ENCODE measurements around the gene KMT2D.

KMT2D gene

DNA sequence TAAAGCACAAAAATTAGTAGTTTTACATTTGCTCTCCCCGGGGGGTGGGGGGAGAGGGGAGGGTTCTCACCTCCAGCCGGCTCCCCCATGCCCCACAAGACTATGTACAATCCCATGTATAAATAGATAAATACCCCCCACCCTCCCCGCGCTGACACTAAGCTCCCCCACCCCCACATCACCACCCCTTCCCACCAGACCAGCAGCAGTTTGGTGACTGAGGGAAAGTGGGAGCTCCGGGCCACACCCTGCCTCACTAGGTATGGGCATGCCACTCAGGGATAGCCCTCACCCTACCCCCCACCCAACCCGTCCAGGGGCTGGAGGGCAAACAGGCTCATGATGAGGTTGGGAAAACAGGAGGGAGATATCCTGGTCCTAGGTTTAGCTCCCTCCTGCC is 40.2 kb downstream of the KMT2D start:
- no peak for FAIRE-seq
- DNase-seq (ENCODE audit: low spot score) = no peak

DNA sequence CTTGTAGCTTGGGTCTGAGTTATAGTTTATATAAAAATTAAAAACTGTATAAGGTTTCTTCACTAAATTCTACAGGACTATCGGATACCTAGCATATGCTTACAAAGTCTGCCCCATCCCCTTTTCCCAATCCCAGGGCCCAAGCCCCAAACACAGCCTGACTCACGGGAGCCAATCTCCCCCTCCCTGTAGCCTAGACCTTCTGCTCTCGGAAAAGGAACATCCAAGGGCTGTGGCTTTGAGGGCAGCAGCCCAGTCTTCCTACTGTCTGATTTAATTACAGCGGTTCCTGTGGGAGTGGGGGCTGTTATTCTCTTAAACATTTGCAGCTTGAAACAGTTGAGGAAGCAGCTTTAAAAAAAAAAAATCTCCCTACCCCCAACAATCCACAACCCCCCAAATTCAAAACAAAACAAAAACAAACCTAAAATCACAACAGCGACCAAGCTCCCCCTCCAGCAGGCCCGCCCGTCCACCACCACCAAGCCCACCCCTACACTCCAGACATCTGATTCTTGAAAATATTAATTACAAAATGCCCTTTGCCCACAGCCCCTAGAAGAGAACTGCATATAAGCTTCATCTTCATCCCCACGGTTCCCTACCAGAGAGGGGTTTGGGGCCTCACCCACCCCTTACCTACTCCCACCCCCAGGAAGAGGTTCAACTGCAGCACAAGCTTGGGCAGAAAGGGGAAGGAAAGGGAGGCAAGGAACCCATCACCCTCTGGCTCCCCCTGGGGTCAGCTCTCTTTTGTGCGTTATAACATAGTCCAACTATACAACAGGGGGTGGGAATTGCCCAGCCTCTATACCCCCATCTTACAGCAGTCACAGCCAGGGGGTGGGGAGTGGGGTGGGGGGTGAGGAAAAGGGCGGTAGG is 40.9 kb downstream of the KMT2D start:
- no peak for FAIRE-seq
- DNase-seq (ENCODE audit: low spot score) = peak; percentile 23

DNA sequence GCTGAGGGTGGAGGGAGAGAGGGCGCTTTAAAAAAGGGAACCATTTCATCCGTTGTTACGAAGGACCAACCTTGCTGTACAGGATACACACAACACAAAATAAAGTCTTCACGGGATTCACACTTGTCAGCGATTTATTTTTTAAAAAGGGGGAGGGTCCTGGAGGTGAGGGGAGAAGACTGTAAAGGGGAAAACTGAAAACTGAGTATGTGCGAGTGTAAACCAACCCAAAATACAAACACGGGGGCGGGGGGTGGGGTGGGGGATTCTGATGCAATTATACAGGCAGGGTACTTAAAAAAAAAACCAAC is 41.5 kb downstream of the KMT2D start:
- DNase-seq (ENCODE audit: low spot score) (no peak), FAIRE-seq (no peak)

DNA sequence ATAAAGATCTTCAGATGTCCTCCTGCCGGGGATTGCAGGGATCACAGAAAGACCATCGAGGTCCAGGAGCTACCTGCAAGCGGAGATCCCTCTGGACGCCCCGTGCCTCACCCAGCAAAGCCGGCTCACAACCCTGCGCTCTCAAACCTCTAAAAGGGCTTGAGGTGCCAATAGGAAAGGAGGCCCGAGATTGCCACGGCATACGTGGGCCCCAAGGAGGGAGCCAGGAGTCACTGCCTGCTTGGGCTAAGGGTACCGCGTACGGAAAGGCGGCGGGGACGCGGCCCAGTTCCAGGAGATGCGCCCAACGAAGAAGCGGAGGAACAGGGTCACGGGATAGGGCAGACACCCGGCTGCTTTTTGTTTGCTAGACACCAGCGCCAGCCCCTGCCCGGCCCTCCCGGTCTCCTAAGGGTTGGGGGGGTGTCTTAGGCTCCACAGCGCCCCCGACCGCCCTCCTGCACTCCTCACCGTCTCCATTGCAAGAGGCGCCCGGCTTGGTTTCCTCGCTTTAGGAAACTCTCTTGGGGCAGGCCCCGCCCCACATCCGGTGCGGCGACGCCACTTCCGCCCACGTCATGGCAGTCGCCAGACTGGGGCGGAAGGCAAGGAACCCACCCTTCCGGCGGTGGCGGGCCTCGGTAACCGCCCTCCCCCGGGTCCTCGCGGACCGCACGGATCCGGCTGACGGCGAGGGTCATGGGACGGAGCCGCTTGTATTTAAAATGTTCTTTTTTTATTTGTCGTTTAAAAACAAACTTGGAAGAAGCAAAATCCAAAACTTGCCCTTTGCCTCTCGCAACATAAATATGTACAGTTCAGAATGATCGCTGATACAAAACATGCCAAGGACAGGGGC is 42.1 kb downstream of the KMT2D start, which contains the start of gene PRKAG1:
TSS of gene PRKAG1 (minus strand) at position 516 of the 859 bp plus-strand sequence. CDS start at position 480, 36 bp downstream.
- FAIRE-seq (no peak), DNase-seq (ENCODE audit: low spot score) (peak; percentile 81)

DNA sequence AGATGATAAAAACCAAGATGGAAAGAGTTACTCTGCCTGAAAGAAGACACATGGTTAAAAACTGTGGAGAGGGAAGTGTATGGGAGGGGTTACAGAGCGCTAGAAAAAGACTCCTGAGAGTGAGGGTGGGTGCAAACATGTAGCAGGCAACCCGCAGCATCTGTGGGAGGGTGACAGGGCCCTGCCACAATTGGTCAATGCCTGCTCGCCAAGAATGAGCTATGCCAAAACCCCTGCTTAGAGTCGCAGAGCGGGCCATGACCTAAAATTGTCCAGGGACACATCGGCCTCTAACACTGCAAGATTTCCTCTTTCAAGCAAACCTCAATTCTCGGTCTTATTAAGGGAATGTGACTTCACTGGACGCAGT is 42.7 kb downstream of the KMT2D start:
- FAIRE-seq = no peak
- DNase-seq (ENCODE audit: low spot score) = no peak

DNA sequence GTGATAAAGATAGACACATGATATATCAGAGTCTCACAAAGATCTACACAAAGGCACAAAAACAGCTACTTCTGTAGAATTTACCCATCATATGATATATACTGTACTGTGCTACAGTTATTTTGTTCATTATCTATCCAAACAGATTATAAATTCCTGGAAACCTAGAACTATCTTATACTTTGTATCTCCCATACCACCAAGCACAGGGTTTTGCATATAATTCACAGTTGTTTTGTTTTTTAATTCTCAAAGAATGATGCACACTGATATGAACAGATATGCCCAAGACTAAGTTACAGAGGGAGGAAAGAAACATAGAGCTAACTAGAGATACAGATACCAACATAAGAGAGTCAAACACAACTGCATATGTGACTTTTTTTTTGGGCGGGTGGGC is 45.4 kb downstream of the KMT2D start:
- no peak for FAIRE-seq
- DNase-seq (ENCODE audit: low spot score) = no peak

DNA sequence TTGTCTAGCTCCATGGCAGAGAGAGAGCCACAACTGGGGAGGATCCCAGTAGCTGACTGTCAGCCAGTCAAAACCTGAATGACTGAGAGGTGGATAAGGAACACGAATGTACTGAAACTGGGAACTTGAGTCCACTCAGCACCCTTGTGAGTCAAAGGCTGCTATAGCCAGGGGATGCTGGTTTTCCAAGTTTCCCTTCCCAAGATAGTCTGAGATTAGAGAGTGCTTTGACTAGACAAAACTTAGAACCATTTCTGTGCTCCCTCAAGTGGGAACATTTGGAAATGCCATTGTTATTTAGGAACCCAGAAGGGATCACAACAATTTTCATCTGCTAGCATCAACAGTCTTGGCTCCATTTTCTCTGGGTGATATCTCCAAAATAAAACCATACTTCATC is 46.0 kb downstream of the KMT2D start:
- DNase-seq (ENCODE audit: low spot score) = no peak
- FAIRE-seq = no peak

DNA sequence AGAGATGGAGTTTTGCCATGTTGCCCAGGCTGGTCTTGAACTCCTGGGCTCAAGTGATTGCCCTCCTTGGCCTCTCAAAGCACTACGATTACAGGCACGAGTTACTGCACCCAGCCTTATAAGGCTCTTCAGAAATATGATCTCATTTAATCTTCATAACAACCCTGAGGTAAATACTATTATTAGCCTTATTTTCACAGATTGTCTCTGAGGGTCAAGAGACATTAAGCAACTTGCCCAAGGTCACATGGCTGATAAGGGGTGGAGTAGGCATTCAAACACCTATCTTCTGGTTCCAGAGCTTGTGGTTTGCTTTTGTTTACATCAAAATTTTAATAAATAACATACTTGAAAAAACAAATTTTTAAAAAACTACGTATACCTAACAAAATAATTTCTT is 47.2 kb downstream of the KMT2D start:
- DNase-seq (ENCODE audit: low spot score) (no peak), FAIRE-seq (no peak)

DNA sequence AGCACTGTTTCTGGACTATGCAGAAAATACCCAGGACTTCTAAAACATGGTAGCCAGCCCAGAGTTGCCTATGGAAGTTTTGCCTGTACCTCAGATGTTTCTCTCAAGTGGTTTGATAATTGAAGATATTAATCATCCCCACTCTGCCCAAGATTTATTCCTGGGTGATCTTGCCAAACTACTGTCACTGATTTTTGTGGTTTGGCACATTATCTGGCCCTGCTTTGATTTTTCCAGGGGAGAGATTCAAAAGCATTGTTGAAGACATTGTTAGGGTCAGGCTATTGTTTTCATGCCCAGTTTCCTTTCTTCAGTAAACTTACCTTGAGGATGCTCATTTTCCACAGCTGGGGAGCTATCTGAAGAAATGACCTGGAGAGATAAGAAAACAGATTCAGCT is 47.9 kb downstream of the KMT2D start:
- FAIRE-seq (no peak), DNase-seq (ENCODE audit: low spot score) (no peak)

All from RCC 7860 (cell line).